CD4-positive, alpha-beta memory T cell (primary cell): ENCODE measurements around the gene UBE2E2. TPM values are rescaled to one million over a fixed set of nuclear protein-coding genes. Genes with fewer than 3 reads are reported as not detected.
A peak's percentile ranks its signal among the peaks of the same experiment; 100 is the strongest.

ENCODE experiments used
- CTCF ChIA-PET: fragments of 350-600 bp; sonication (Branson Sonifier 250); formaldehyde crosslinking; loops from one replicate; lab custom pipeline; 2021; ENCODE audit warnings: inconsistent platforms; ENCODE audit not compliant: partially characterized antibody; lab: Charles Lee
- POLR2A ChIA-PET: fragments of 350-600 bp; sonication (Branson Sonifier 250); formaldehyde crosslinking; loops from one replicate; lab custom pipeline; 2021; ENCODE audit not compliant: partially characterized antibody; lab: Charles Lee
- DNase-seq, 5 donors: peaks; one replicate each; pipeline versions ENCODE4 v3.0.0 to v3.0.0-alpha.2; 2020 to 2022; ENCODE audit warnings: mixed read lengths in 1 of 5
- H3K27ac ChIP-seq: one replicate; pipeline ENCODE4 v1.7.0; 2013; ENCODE audit warnings: low read depth, low read length
- H3K27me3 ChIP-seq: 2 replicates; pipeline ENCODE4 v1.7.0; 2013; ENCODE audit warnings: mild to moderate bottlenecking, low read length, moderate library complexity; ENCODE audit not compliant: insufficient read depth
- H3K36me3 ChIP-seq: 2 replicates; pipeline ENCODE4 v1.7.0; 2013; ENCODE audit warnings: mild to moderate bottlenecking, low read length, moderate library complexity; ENCODE audit not compliant: insufficient read depth
- H3K4me1 ChIP-seq: 2 replicates; pipeline ENCODE4 v1.7.0; 2013; ENCODE audit warnings: mild to moderate bottlenecking, low read length, moderate library complexity; ENCODE audit not compliant: insufficient read depth
- H3K4me3 ChIP-seq, 2 donors: one replicate each; pipeline ENCODE4 v1.7.0; 2013; ENCODE audit warnings: low read length in 2 of 2, mild to moderate bottlenecking in 1 of 2
- H3K9me3 ChIP-seq, 2 donors: one replicate each; pipeline ENCODE4 v1.7.0; 2013; ENCODE audit warnings: low read length in 2 of 2, control low read depth in 1 of 2; ENCODE audit not compliant: control insufficient read depth in 1 of 2
- H3K27ac Mint-ChIP-seq, 7 donors: one replicate each; pipeline ENCODE4 v1.8.0; 2020 to 2021; ENCODE audit warnings: mixed read lengths in 7 of 7, mild to moderate bottlenecking in 6 of 7, inconsistent platforms in 3 of 7, moderate library complexity in 3 of 7
- H3K27me3 Mint-ChIP-seq, 2 donors: one replicate each; pipeline ENCODE4 v1.8.0; 2020 to 2021; ENCODE audit warnings: mixed read lengths in 2 of 2
- H3K36me3 Mint-ChIP-seq, 2 donors: one replicate each; pipeline ENCODE4 v1.8.0; 2020 to 2021; ENCODE audit warnings: mixed read lengths in 2 of 2, inconsistent platforms in 1 of 2, mild to moderate bottlenecking in 1 of 2
- H3K4me1 Mint-ChIP-seq, 4 donors: one replicate each; pipeline ENCODE4 v1.8.0; 2020 to 2021; ENCODE audit warnings: mixed read lengths in 4 of 4, mild to moderate bottlenecking in 1 of 4
- H3K4me3 Mint-ChIP-seq, 8 donors: one replicate each; pipeline ENCODE4 v1.8.0; 2020 to 2021; ENCODE audit warnings: mixed read lengths in 8 of 8, mild to moderate bottlenecking in 7 of 8, moderate library complexity in 6 of 8, inconsistent platforms in 3 of 8
- H3K9me3 Mint-ChIP-seq, 8 donors: one replicate each; pipeline ENCODE4 v1.8.0; 2020 to 2021; ENCODE audit warnings: mixed read lengths in 8 of 8, mild to moderate bottlenecking in 5 of 8, inconsistent platforms in 3 of 8, moderate library complexity in 1 of 8
- intact Hi-C: fragments of 100-400 bp; cut with micrococcal nuclease; formaldehyde crosslinking; loops from one replicate; pipeline ENCODE4 v1.15.1; 2023
- polyA plus RNA-seq, 2 donors: library from polyadenylated mRNA; unstranded; fragments of 300-500 nt; fragmentation: Illumina TruSeq; gene quantifications; one replicate each; pipeline ENCODE4 v1.2.3, GENCODE V29; 2021
- total RNA-seq, 2 experiments: library from RNA; stranded (reverse); gene quantifications; one replicate each; pipeline ENCODE4 v1.2.3, GENCODE V29; 2021

UBE2E2 gene
- total and polyA plus RNA-seq, 4 experiments from 2014 or later = 1.3 to 4.7 (median 3.1) TPM

DNA sequence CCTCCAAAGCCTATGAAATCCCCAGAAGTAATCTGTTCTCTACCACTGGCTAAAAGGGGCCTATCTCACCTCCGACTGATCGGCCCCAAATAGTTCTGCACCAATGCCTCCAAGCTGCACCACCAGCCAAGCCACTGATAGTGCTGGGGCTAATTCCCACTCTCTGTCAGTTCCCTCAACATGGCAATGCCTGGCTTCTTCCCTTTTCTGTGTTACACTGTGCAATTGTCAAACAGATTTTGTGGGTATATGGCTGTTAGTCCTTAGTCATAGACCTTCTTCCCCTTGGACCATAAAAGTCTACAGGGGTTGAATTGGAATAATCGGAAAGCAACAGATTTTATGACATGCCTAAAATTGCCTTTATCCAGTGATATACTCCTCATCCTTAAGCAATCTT, 9.3 kb upstream of the UBE2E2 start:
- no peaks in the 10 kb centered on the region for H3K36me3 Mint-ChIP-seq
- no peak for DNase-seq
- Histone ChIP-seq H3K36me3 (no peaks in the 10 kb centered on the region), H3K4me1 (no peaks in the 10 kb centered on the region), H3K27me3 (no peaks in the 10 kb centered on the region), H3K27ac (no peak overlapping the region), H3K4me3 (no peak overlapping the region), H3K9me3 (no peaks in the 10 kb centered on the region)
- intact Hi-C loops = no loop called here
- POLR2A ChIA-PET = no interaction called here
- H3K27ac Mint-ChIP-seq = no peak overlapping the region
- no peaks in the 10 kb centered on the region for H3K27me3 Mint-ChIP-seq
- no peak overlapping the region for H3K4me3 Mint-ChIP-seq
- CTCF ChIA-PET = no interaction called here
- H3K4me1 Mint-ChIP-seq = no peaks in the 10 kb centered on the region
- peaks cover 0 to 3% (median 0%) of the 10 kb centered on the region in 8 donors for H3K9me3 Mint-ChIP-seq

GRCh38 chr3:23198801-23199200, 4.3 kb upstream of the UBE2E2 start:
- POLR2A ChIA-PET = no interaction called here
- CTCF ChIA-PET = no interaction called here

GRCh38 chr3:23199649-23200048, 3.5 kb upstream of the UBE2E2 start:
- H3K9me3 ChIP-seq = no peaks in the 10 kb centered on the region
- Mint-ChIP-seq H3K9me3 (no peaks in the 10 kb centered on the region), H3K27me3 (peaks cover 14 to 23% of the 10 kb centered on the region in 2 donors), H3K36me3 (no peaks in the 10 kb centered on the region), H3K27ac (no peak overlapping the region), H3K4me1 (peaks cover 7 to 16% (median 13%) of the 10 kb centered on the region in 4 donors), H3K4me3 (no peak overlapping the region)
- ChIA-PET CTCF (no interaction called here), POLR2A (no interaction called here)
- no peak for DNase-seq
- no peaks in the 10 kb centered on the region for H3K36me3 ChIP-seq
- no peaks in the 10 kb centered on the region for H3K4me1 ChIP-seq
- H3K27ac ChIP-seq = no peak overlapping the region
- peaks cover 5% of the 10 kb centered on the region for H3K27me3 ChIP-seq
- intact Hi-C loops = no loop called here
- no peak overlapping the region for H3K4me3 ChIP-seq

More at GRCh38 chr3:23198801-23199200, 4.3 kb upstream of the UBE2E2 start:
- Mint-ChIP-seq H3K27me3 (peaks cover 10 to 19% of the 10 kb centered on the region in 2 donors), H3K36me3 (no peaks in the 10 kb centered on the region), H3K4me1 (peaks cover 1 to 9% (median 6%) of the 10 kb centered on the region in 4 donors), H3K4me3 (no peak overlapping the region), H3K9me3 (no peaks in the 10 kb centered on the region), H3K27ac (no peak overlapping the region)
- no peaks in the 10 kb centered on the region for H3K27me3 ChIP-seq
- no peak for DNase-seq
- H3K36me3 ChIP-seq = no peaks in the 10 kb centered on the region
- H3K4me3 ChIP-seq = no peak overlapping the region
- intact Hi-C loops = no loop called here
- no peak overlapping the region for H3K27ac ChIP-seq
- no peaks in the 10 kb centered on the region for H3K9me3 ChIP-seq
- H3K4me1 ChIP-seq = no peaks in the 10 kb centered on the region

DNA sequence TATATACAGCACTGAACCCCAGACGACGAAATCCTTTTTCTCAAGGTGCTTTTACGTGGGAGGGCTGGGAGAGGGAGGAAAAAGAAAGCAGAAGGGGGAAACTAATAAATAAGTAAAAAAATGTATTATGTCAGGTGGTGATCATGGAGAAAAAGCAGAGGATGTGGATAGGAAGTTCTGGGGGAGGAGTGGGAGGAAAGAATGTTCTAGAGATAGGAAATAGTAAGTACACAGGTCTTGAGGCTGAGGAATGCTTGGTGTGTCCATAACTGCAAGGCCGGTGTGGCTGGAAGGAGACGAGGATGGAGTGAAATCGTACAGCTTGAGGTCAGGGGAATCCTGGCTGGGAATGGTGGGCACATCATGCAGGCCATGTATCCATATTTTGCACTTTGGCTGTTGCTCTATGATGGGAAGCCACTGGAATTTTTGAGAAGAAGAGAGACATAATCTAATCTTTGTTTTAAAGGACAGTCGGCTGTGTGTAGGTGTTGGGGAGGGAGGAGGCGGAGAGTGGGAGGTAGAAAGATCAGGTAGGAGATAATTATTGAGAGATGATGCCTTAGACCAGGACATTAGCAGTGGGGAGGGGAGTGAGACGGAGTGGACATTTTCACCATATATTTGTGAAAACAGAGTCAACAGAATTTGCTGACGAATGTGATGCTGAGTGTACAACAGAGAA, 1.8 kb upstream of the UBE2E2 start:
- H3K4me1 Mint-ChIP-seq = peaks cover 7 to 16% (median 13%) of the 10 kb centered on the region in 4 donors
- Histone ChIP-seq H3K27ac (no peak overlapping the region), H3K27me3 (peaks cover 5% of the 10 kb centered on the region), H3K9me3 (no peaks in the 10 kb centered on the region), H3K4me3 (no peak overlapping the region), H3K4me1 (no peaks in the 10 kb centered on the region), H3K36me3 (no peaks in the 10 kb centered on the region)
- DNase-seq = no peak
- ChIA-PET POLR2A (no interaction called here), CTCF (no interaction called here)
- H3K9me3 Mint-ChIP-seq = no peaks in the 10 kb centered on the region
- H3K27me3 Mint-ChIP-seq = peaks cover 14 to 24% of the 10 kb centered on the region in 2 donors
- H3K4me3 Mint-ChIP-seq = peak overlapping the region in 7 of 8 donors; percentile 25 to 83 (median 66)
- no peaks in the 10 kb centered on the region for H3K36me3 Mint-ChIP-seq
- H3K27ac Mint-ChIP-seq = peak overlapping the region in 1 of 7 donors; percentile 9
- intact Hi-C loops = no loop called here

GRCh38 chr3:23202203-23202920, 765 bp upstream of the UBE2E2 start:
- CTCF ChIA-PET = no interaction called here
- H3K27ac ChIP-seq = no peak overlapping the region

GRCh38 chr3:23203708-23204330, 692 bp downstream of the UBE2E2 start:
- peak overlapping the region in 4 of 7 donors; percentile 10 to 80 (median 57) for H3K27ac Mint-ChIP-seq
- Histone ChIP-seq H3K4me3 (peak overlapping the region in 1 of 2 donors; percentile 36), H3K36me3 (no peaks in the 10 kb centered on the region), H3K27me3 (peaks cover 5% of the 10 kb centered on the region), H3K27ac (no peak overlapping the region), H3K4me1 (no peaks in the 10 kb centered on the region), H3K9me3 (no peaks in the 10 kb centered on the region)
- peaks cover 7 to 16% (median 13%) of the 10 kb centered on the region in 4 donors for H3K4me1 Mint-ChIP-seq
- ChIA-PET POLR2A (no interaction called here), CTCF (no interaction called here)
- H3K4me3 Mint-ChIP-seq = peak overlapping the region; percentile 73 to 90 (median 84)
- DNase-seq = no peak
- H3K36me3 Mint-ChIP-seq = no peaks in the 10 kb centered on the region
- no peaks in the 10 kb centered on the region for H3K9me3 Mint-ChIP-seq
- intact Hi-C loops = no loop called here
- peaks cover 20 to 30% of the 10 kb centered on the region in 2 donors for H3K27me3 Mint-ChIP-seq

More at GRCh38 chr3:23202203-23202920, 765 bp upstream of the UBE2E2 start:
- POLR2A ChIA-PET = no interaction called here
- peaks cover 5% of the 10 kb centered on the region for H3K27me3 ChIP-seq
- Mint-ChIP-seq H3K36me3 (no peaks in the 10 kb centered on the region), H3K27ac (peak overlapping the region in 1 of 7 donors; percentile 23), H3K27me3 (peaks cover 20 to 30% of the 10 kb centered on the region in 2 donors), H3K9me3 (no peaks in the 10 kb centered on the region), H3K4me3 (peak overlapping the region; percentile 25 to 83 (median 72)), H3K4me1 (peaks cover 7 to 16% (median 13%) of the 10 kb centered on the region in 4 donors)
- H3K9me3 ChIP-seq = no peaks in the 10 kb centered on the region
- peak in 3 of 5 donors; percentile 4 to 43 (median 17) for DNase-seq
- no peaks in the 10 kb centered on the region for H3K4me1 ChIP-seq
- intact Hi-C loops = no loop called here
- no peak overlapping the region for H3K4me3 ChIP-seq
- no peaks in the 10 kb centered on the region for H3K36me3 ChIP-seq

- Histone ChIP-seq H3K36me3 (no peaks in the 10 kb centered on the region), H3K27me3 (peaks cover 5% of the 10 kb centered on the region), H3K4me3 (no peak overlapping the region), H3K4me1 (no peaks in the 10 kb centered on the region), H3K9me3 (no peaks in the 10 kb centered on the region), H3K27ac (no peak overlapping the region)
- peaks cover 7 to 16% (median 11%) of the 10 kb centered on the region in 4 donors for H3K4me1 Mint-ChIP-seq
- H3K36me3 Mint-ChIP-seq = no peaks in the 10 kb centered on the region
- H3K27me3 Mint-ChIP-seq = peaks cover 15 to 22% of the 10 kb centered on the region in 2 donors
- H3K9me3 Mint-ChIP-seq = peaks cover 0 to 1% (median 0%) of the 10 kb centered on the region in 8 donors
- DNase-seq = no peak
- ChIA-PET POLR2A (interaction anchor here (1.1 kb wide), 1 partner anchor 16 kb away, joined by 3 read pairs; no protein-coding TSS in a partner anchor), CTCF (no interaction called here)
- intact Hi-C loops = no loop called here
- H3K27ac Mint-ChIP-seq = no peak overlapping the region
- H3K4me3 Mint-ChIP-seq = peak overlapping the region in 1 of 8 donors; percentile 4
Measured at GRCh38 chr3:23206366-23206765, 3.2 kb downstream of the UBE2E2 start.
